Right cardiac atrium (tissue), 5 donors: ENCODE results near the gene TSPAN16. TPM values are rescaled to one million over a fixed set of nuclear protein-coding genes. Genes with fewer than 3 reads are reported as not detected.

Experiments
- ATAC-seq, 2 donors: fragments of 200-7000 bp; cut with Tn5 transposase; one replicate each; pipeline versions ENCODE4 v1.8.0 to v1.9.1; 2020; ENCODE audit warnings: moderate library complexity in 2 of 2, mild to moderate bottlenecking in 1 of 2
- DNase-seq, 3 donors: peaks; one replicate each; pipeline ENCODE4 v3.0.0-alpha.2; 2020
- H3K27ac ChIP-seq: one replicate; pipeline ENCODE4 v1.5.1; 2013; ENCODE audit warnings: mild to moderate bottlenecking, low read length, control low read depth, moderate library complexity
- H3K27me3 ChIP-seq: one replicate; pipeline ENCODE4 v1.6.1; 2013; ENCODE audit not compliant: control insufficient read depth, insufficient read depth
- H3K4me1 ChIP-seq: one replicate; pipeline ENCODE4 v1.6.1; 2013; ENCODE audit warnings: low read length; ENCODE audit not compliant: control insufficient read depth, insufficient read depth
- H3K4me3 ChIP-seq: one replicate; pipeline ENCODE4 v1.5.1; 2013; ENCODE audit warnings: low read length, control low read depth
- H3K9me3 ChIP-seq: one replicate; pipeline ENCODE4 v1.6.1; 2013; ENCODE audit warnings: low read length; ENCODE audit not compliant: control insufficient read depth
- WGBS: extraction: QIAGEN DNeasy Blood & Tissue Kit; methylation state at CpG from one replicate; pipeline ENCODE4 v1.1.7; 2013; 5-methylcytosine and 5-hydroxymethylcytosine counted together
- intact Hi-C, 4 donors: fragments of 100-400 bp; cut with DNase I; formaldehyde crosslinking; loops; one replicate each; pipeline versions ENCODE4 v1.11.0 to v1.14.0; 2022 to 2023
- polyA plus RNA-seq: library from polyadenylated mRNA; stranded (reverse); fragments of 200-250 nt; gene quantifications from one replicate; pipeline ENCODE4 v1.2.3, GENCODE V29; 2013
- total RNA-seq, 4 donors: library from RNA; stranded (reverse); fragmentation: NEBNext Ultra II Directional; extraction: Animal tissue kit (Norgen Biotek cat#: 25700); gene quantifications; one replicate each; pipeline ENCODE4 v1.2.1, GENCODE V29; 2021
- donor health status: healthy with polysubstance abuse.
- donor health status: DM: no; HTN: yes; CAD: no.
- donor health status: DM: no; HTN: no; CAD: no.
- donor health status: DM: no; HTN: yes; CAD: no; lungs with severe emphysema.
- donor health status: DM: yes; HTN: yes; CAD: no.

TSPAN16 gene
- total and polyA plus RNA-seq, 5 donors: not detected

DNA sequence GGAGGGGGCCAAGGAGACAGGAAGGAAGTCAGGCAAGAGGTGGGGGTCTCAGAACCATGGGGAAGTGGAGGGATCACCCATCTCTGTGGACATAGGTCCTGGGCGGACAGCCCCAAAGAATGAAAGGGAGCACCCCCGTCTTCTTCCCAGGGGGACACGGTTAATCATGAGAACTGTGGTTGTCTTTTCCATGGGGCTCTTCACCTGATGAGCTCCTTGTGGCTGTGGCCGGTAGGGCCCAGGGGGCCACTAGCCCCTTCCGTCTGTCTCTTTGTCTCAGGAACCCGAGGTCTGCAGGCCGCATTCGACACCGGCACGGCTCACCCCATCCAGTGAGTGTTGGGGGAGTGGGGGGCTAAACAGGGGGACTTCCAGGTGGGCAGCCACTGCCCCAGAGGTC lies 67.9 kb downstream of the TSPAN16 start:
- no peak overlapping the region for H3K27ac ChIP-seq
- DNase-seq (peak in 1 of 3 donors; percentile 16), ATAC-seq (no peak)
- no peak overlapping the region for H3K4me3 ChIP-seq
- H3K9me3 ChIP-seq: no peaks in the 10 kb centered on the region
- intact Hi-C loops: no loop called here
- no peaks in the 10 kb centered on the region for H3K4me1 ChIP-seq
- no peaks in the 10 kb centered on the region for H3K27me3 ChIP-seq
- 90% methylated on average over 10 of the region's 10 CpGs for WGBS

DNA sequence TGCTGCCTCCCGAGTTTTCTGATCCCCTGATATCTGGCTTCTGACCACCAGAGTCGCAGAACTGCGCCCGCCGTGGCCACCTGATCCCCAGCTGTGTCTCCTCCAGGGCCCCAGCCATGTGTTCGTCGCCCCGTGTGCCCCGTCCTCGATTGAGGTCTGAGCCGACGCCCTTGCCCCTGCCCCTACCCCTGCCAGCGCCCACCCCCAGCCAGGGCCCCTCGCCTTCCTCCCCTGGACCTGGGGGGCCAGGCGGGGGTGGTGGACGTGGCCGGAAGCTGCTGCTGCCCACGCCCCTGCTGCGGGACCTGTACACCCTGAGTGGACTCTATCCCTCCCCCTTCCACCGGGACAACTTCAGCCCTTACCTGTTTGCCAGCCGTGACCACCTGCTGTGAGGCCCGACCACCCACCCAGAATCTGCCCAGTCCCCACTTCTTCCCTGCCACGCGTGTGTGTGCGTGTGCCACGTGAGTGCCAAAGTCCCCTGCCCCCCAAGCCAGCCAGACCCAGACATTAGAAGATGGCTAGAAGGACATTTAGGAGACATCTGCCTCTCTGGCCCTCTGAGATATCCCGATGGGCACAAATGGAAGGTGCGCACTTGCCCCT lies 68.4 kb downstream of the TSPAN16 start:
- H3K4me3 ChIP-seq: no peak overlapping the region
- DNase-seq: peak in 1 of 3 donors; percentile 49
- intact Hi-C loops: no loop called here
- H3K4me1 ChIP-seq: no peaks in the 10 kb centered on the region
- no peaks in the 10 kb centered on the region for H3K9me3 ChIP-seq
- H3K27me3 ChIP-seq: no peaks in the 10 kb centered on the region
- 93% methylated on average over 28 of the region's 28 CpGs for whole genome bisulfite sequencing
- ATAC-seq: peak in 1 of 2 donors; percentile 8
- no peak overlapping the region for H3K27ac ChIP-seq

DNA sequence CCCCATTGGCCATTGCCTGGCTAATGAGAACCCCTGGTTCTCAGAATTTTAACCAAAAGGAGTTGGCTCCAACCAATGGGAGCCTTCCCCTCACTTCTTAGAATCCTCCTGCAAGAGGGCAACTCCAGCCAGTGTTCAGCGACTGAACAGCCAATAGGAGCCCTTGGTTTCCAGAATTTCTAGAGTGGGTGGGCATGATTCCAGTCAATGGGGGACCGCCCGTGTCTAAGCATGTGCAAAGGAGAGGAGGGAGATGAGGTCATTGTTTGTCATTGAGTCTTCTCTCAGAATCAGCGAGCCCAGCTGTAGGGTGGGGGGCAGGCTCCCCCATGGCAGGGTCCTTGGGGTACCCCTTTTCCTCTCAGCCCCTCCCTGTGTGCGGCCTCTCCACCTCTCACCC lies 69.0 kb downstream of the TSPAN16 start:
- Histone ChIP-seq H3K4me1 (no peaks in the 10 kb centered on the region), H3K27me3 (no peaks in the 10 kb centered on the region), H3K27ac (no peak overlapping the region), H3K9me3 (no peaks in the 10 kb centered on the region), H3K4me3 (no peak overlapping the region)
- intact Hi-C loops: no loop called here
- 65% methylated on average over 5 of the region's 5 CpGs for WGBS
- peak in 1 of 3 donors; percentile 49 for DNase-seq
- no peak for ATAC-seq

Other genes with a start within 250 kb of the TSPAN16 start
- gene LDLR, start 206.7 kb upstream of the TSPAN16 start, total RNA-seq: 100 to 1,000 TPM in 1 of 4 donors, 10 to 100 TPM in 2, 1 to 10 TPM in 1; 7.6 to 101 (median 21.6) TPM
- gene LDLR, start 206.7 kb upstream of the TSPAN16 start, polyA plus RNA-seq: 19.3 TPM
- 1 to 10 TPM in 3 of 4 donors, under 1 TPM in 1; 0.56 to 4.4 (median 3.4) TPM for gene SPC24, start 140.4 kb upstream of the TSPAN16 start, total RNA-seq
- 1.6 TPM for gene SPC24, start 140.4 kb upstream of the TSPAN16 start, polyA plus RNA-seq
- 100 to 1,000 TPM; 244 to 324 (median 295) TPM for gene KANK2, start 98.6 kb upstream of the TSPAN16 start, total RNA-seq
- 259 TPM for gene KANK2, start 98.6 kb upstream of the TSPAN16 start, polyA plus RNA-seq
- under 1 TPM in 3 of 4 donors, not detected in 1; 0.47 to 0.84 (median 0.51) TPM for gene ANGPTL8, start 56.5 kb upstream of the TSPAN16 start, total RNA-seq
- 4.8 TPM for gene ANGPTL8, start 56.5 kb upstream of the TSPAN16 start, polyA plus RNA-seq
- 10 to 100 TPM; 35.0 to 68.5 (median 36.3) TPM for gene DOCK6, start 33.6 kb upstream of the TSPAN16 start, total RNA-seq
- 23.8 TPM for gene DOCK6, start 33.6 kb upstream of the TSPAN16 start, polyA plus RNA-seq
- gene RAB3D, start 43.5 kb downstream of the TSPAN16 start, total RNA-seq: 10 to 100 TPM; 12.2 to 12.7 (median 12.3) TPM
- gene RAB3D, start 43.5 kb downstream of the TSPAN16 start, polyA plus RNA-seq: 4.1 TPM
- 100 to 1,000 TPM in 2 of 4 donors, 10 to 100 TPM in 2; 92.9 to 105 (median 98.1) TPM for gene TMEM205, start 50.1 kb downstream of the TSPAN16 start, total RNA-seq
- gene TMEM205, start 50.1 kb downstream of the TSPAN16 start, polyA plus RNA-seq: 149 TPM
- gene CCDC159, start 50.4 kb downstream of the TSPAN16 start, total RNA-seq: 10 to 100 TPM; 16.7 to 26.5 (median 24.9) TPM
- gene CCDC159, start 50.4 kb downstream of the TSPAN16 start, polyA plus RNA-seq: 34.2 TPM
- 10 to 100 TPM; 23.2 to 32.1 (median 26.3) TPM for gene PLPPR2, start 59.3 kb downstream of the TSPAN16 start, total RNA-seq
- gene PLPPR2, start 59.3 kb downstream of the TSPAN16 start, polyA plus RNA-seq: 19.7 TPM
- 1 to 10 TPM; 1.0 to 1.9 (median 1.3) TPM for gene SWSAP1, start 78.5 kb downstream of the TSPAN16 start, total RNA-seq
- 1.9 TPM for gene SWSAP1, start 78.5 kb downstream of the TSPAN16 start, polyA plus RNA-seq
- 10 to 100 TPM in 3 of 4 donors, 1 to 10 TPM in 1; 8.5 to 12.6 (median 11.5) TPM for gene EPOR, start 88.2 kb downstream of the TSPAN16 start, total RNA-seq
- 10.3 TPM for gene EPOR, start 88.2 kb downstream of the TSPAN16 start, polyA plus RNA-seq
- gene RGL3, start 123.2 kb downstream of the TSPAN16 start, total RNA-seq: 10 to 100 TPM; 14.0 to 25.2 (median 14.5) TPM
- 16.1 TPM for gene RGL3, start 123.2 kb downstream of the TSPAN16 start, polyA plus RNA-seq
- gene ODAD3, start 139.0 kb downstream of the TSPAN16 start, total RNA-seq: 1 to 10 TPM; 1.0 to 1.2 (median 1.0) TPM
- 1.1 TPM for gene ODAD3, start 139.0 kb downstream of the TSPAN16 start, polyA plus RNA-seq
- gene PRKCSH, start 139.5 kb downstream of the TSPAN16 start, total RNA-seq: 100 to 1,000 TPM; 125 to 158 (median 137) TPM
- gene PRKCSH, start 139.5 kb downstream of the TSPAN16 start, polyA plus RNA-seq: 80.1 TPM
- gene ELAVL3, start 184.9 kb downstream of the TSPAN16 start, total RNA-seq: not detected
- gene ELAVL3, start 184.9 kb downstream of the TSPAN16 start, polyA plus RNA-seq: 0.14 TPM
- 1 to 10 TPM; 3.1 to 5.4 (median 4.4) TPM for gene ZNF653, start 209.7 kb downstream of the TSPAN16 start, total RNA-seq
- 4.5 TPM for gene ZNF653, start 209.7 kb downstream of the TSPAN16 start, polyA plus RNA-seq
- gene ECSIT, start 233.0 kb downstream of the TSPAN16 start, total RNA-seq: 100 to 1,000 TPM in 2 of 4 donors, 10 to 100 TPM in 2; 88.1 to 126 (median 105) TPM
- 133 TPM for gene ECSIT, start 233.0 kb downstream of the TSPAN16 start, polyA plus RNA-seq
- gene CNN1, start 242.7 kb downstream of the TSPAN16 start, total RNA-seq: 100 to 1,000 TPM; 150 to 246 (median 173) TPM
- gene CNN1, start 242.7 kb downstream of the TSPAN16 start, polyA plus RNA-seq: 298 TPM